Aorta (tissue), 5 donors: ENCODE measurements around the gene DCAF4. TPM values are rescaled to one million over a fixed set of nuclear protein-coding genes. Genes with fewer than 3 reads are reported as not detected.
"Not testable (repeated sequence)": the region's sequence is repeated elsewhere in the genome, so short reads cannot be mapped to it uniquely, and the experiment has no call there.

ENCODE experiments used
- ATAC-seq: fragments of 200-7000 bp; cut with Tn5 transposase; one replicate; pipeline ENCODE4 v1.9.1; 2022; ENCODE audit warnings: moderate library complexity; ENCODE audit not compliant: low FRiP score
- DNase-seq, 2 donors: peaks; one replicate each; pipeline ENCODE4 v3.0.0-alpha.2; 2020
- H3K27ac ChIP-seq, 2 donors: one replicate each; pipeline ENCODE4 v1.5.1; 2013; ENCODE audit warnings: low read length in 2 of 2, mild to moderate bottlenecking in 2 of 2, moderate library complexity in 2 of 2, control low read depth in 1 of 2, inconsistent platforms in 1 of 2, low read depth in 1 of 2
- H3K27me3 ChIP-seq, 2 donors: one replicate each; pipeline ENCODE4 v1.6.1; 2013; ENCODE audit warnings: control low read depth in 1 of 2, low read length in 1 of 2, mild to moderate bottlenecking in 1 of 2, moderate library complexity in 1 of 2; ENCODE audit not compliant: insufficient read depth in 2 of 2, control insufficient read depth in 1 of 2
- H3K36me3 ChIP-seq, 2 donors: one replicate each; pipeline ENCODE4 v1.6.1; 2013; ENCODE audit warnings: control low read depth in 1 of 2, low read length in 1 of 2, mild to moderate bottlenecking in 1 of 2; ENCODE audit not compliant: insufficient read depth in 2 of 2, control insufficient read depth in 1 of 2
- H3K4me1 ChIP-seq, 2 donors: one replicate each; pipeline ENCODE4 v1.6.1; 2013; ENCODE audit warnings: low read length in 2 of 2, control low read depth in 1 of 2, mild to moderate bottlenecking in 1 of 2, moderate library complexity in 1 of 2; ENCODE audit not compliant: insufficient read depth in 2 of 2, control insufficient read depth in 1 of 2
- H3K4me3 ChIP-seq, 2 donors: one replicate each; pipeline ENCODE4 v1.5.1; 2013; ENCODE audit warnings: low read length in 2 of 2, control low read depth in 1 of 2, mild to moderate bottlenecking in 1 of 2
- H3K9me3 ChIP-seq: one replicate; pipeline ENCODE4 v1.6.1; 2013; ENCODE audit warnings: mild to moderate bottlenecking, low read length; ENCODE audit not compliant: control insufficient read depth
- WGBS, 2 donors: extraction: QIAGEN DNeasy Blood & Tissue Kit; methylation state at CpG; one replicate each; pipeline ENCODE4 v1.1.7; 2013; 5-methylcytosine and 5-hydroxymethylcytosine counted together
- intact Hi-C, 2 donors: fragments of 100-400 bp; cut with DNase I; formaldehyde crosslinking; loops; one replicate each; pipeline versions ENCODE4 v1.14.2 to v1.15.0; 2022
- polyA plus RNA-seq, 2 donors: library from polyadenylated mRNA; stranded (reverse); fragments of 200-250 nt; gene quantifications; one replicate each; pipeline ENCODE4 v1.2.3, GENCODE V29; 2013
- total RNA-seq, 2 donors: library from RNA; stranded (reverse); fragmentation: NEBNext Ultra II Directional; extraction: Animal tissue kit (Norgen Biotek cat#: 25700); gene quantifications; one replicate each; pipeline ENCODE4 v1.2.1, GENCODE V29; 2021
- donor health status: healthy with polysubstance abuse.
- donor health status: Bipolar disorder and iron deficiency.
- donor health status: DM: no; HTN: no; CAD: no.
- donor health status: DM: no; HTN: no; CAD: no.
- donor health status: DM: yes; HTN: yes; CAD: no.

The DCAF4 gene
- total and polyA plus RNA-seq, 4 donors: 4.6 to 15.7 (median 9.3) TPM

- WGBS, 2 donors: 93 to 95% methylated on average over 6 of the region's 6 CpGs
- H3K4me3 ChIP-seq: no peak overlapping the region
- intact Hi-C loops: no loop called here
- no peaks in the 10 kb centered on the region for H3K4me1 ChIP-seq
- ATAC-seq (no peak), DNase-seq (no peak)
- H3K27me3 ChIP-seq: no peaks in the 10 kb centered on the region
- H3K9me3 ChIP-seq: no peaks in the 10 kb centered on the region
- H3K27ac ChIP-seq: no peak overlapping the region
- H3K36me3 ChIP-seq: no peaks in the 10 kb centered on the region
These were observed 77.4 kb downstream of the DCAF4 start for GRCh38 chr14:73003681-73004080.

- H3K4me3 ChIP-seq, H3K4me1 ChIP-seq, H3K27me3 ChIP-seq, DNase-seq, intact Hi-C loops, H3K36me3 ChIP-seq, H3K9me3 ChIP-seq, H3K27ac ChIP-seq, ATAC-seq: not testable (repeated sequence)
- WGBS, 2 donors: 82 to 84% methylated on average over 9 of the region's 9 CpGs
These were observed 78.4 kb downstream of the DCAF4 start for GRCh38 chr14:73004641-73005040.

- no peaks in the 10 kb centered on the region for H3K36me3 ChIP-seq
- ATAC-seq: no peak
- WGBS, 2 donors: 91 to 94% methylated on average over 5 of the region's 5 CpGs
- H3K27ac ChIP-seq: no peak overlapping the region
- DNase-seq: no peak
- no peaks in the 10 kb centered on the region for H3K9me3 ChIP-seq
- no peaks in the 10 kb centered on the region for H3K4me1 ChIP-seq
- no peak overlapping the region for H3K4me3 ChIP-seq
- intact Hi-C loops: no loop called here
- H3K27me3 ChIP-seq: no peaks in the 10 kb centered on the region
These were observed 81.6 kb downstream of the DCAF4 start for GRCh38 chr14:73007835-73008234.

GRCh38 chr14:73008501-73008900 lies 82.2 kb downstream of the DCAF4 start:
- no peaks in the 10 kb centered on the region for H3K4me1 ChIP-seq
- DNase-seq (no peak), ATAC-seq (no peak)
- intact Hi-C loops: no loop called here
- WGBS, 2 donors: 45 to 58% methylated on average over 1 of the region's 1 CpG
- H3K36me3 ChIP-seq: no peaks in the 10 kb centered on the region
- H3K27me3 ChIP-seq: no peaks in the 10 kb centered on the region
- H3K27ac ChIP-seq: no peak overlapping the region
- H3K4me3 ChIP-seq: no peak overlapping the region
- H3K9me3 ChIP-seq: no peaks in the 10 kb centered on the region

Other genes starting within 250 kb of the DCAF4 start
- gene DPF3, start 32.4 kb upstream of the DCAF4 start, total RNA-seq: 1 to 10 TPM in 1 of 2 donors, under 1 TPM in 1; 0.65 to 2.2 TPM
- under 1 TPM; 0.15 to 0.75 TPM for gene DPF3, start 32.4 kb upstream of the DCAF4 start, polyA plus RNA-seq
- 10 to 100 TPM; 14.2 to 25.2 TPM for gene ZFYVE1, start 100.6 kb downstream of the DCAF4 start, total RNA-seq
- 1 to 10 TPM; 4.8 to 9.6 TPM for gene ZFYVE1, start 100.6 kb downstream of the DCAF4 start, polyA plus RNA-seq
- 10 to 100 TPM; 79.9 to 83.9 TPM for gene RBM25, start 132.1 kb downstream of the DCAF4 start, total RNA-seq
- 10 to 100 TPM; 25.2 to 57.3 TPM for gene RBM25, start 132.1 kb downstream of the DCAF4 start, polyA plus RNA-seq
- 10 to 100 TPM; 44.4 to 51.6 TPM for gene PSEN1, start 210.0 kb downstream of the DCAF4 start, total RNA-seq
- gene PSEN1, start 210.0 kb downstream of the DCAF4 start, polyA plus RNA-seq: 10 to 100 TPM; 10.3 to 20.5 TPM